Measurements from ENCODE around the gene B4GALT5.

DNA sequence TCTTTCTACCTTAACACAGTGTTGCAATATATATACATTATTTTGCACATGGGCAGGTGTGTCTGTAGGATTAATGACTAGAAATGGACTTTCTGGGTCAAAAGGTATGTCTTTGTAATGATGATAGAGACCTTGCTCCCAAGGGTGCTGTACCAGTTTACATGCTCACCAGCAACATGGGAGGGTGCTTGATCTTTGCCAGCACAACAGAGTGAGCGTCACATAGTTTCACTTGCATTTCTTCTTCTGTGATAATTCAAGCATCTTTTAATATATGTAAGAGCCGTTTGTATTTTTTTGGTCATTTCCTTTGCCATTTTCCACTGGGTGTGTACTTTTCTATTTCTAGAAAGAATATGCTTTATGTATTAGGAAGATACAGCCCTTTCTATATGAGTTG, 23.6 kb upstream of the B4GALT5 start:
- no peak for TF ChIP-seq CTCF (IDR thresholded peaks at IDR 0.05)
- TF ChIP-seq RFX5 (IDR thresholded peaks at IDR 0.05; ENCODE audit: low read length), result no peak
- no peak for TF ChIP-seq EZH2phosphoT487 (IDR thresholded peaks at IDR 0.05; ENCODE audit: borderline replicate concordance, low read depth)
- no peak for TF ChIP-seq POLR2AphosphoS5 (IDR thresholded peaks at IDR 0.05; ENCODE audit: low read depth, low read length)
- no peak for TF ChIP-seq JUND (IDR thresholded peaks at IDR 0.05)
- TF ChIP-seq SMC3 (IDR thresholded peaks at IDR 0.05; ENCODE audit: low read depth, low read length), result no peak
- TF ChIP-seq, protein P1, sequence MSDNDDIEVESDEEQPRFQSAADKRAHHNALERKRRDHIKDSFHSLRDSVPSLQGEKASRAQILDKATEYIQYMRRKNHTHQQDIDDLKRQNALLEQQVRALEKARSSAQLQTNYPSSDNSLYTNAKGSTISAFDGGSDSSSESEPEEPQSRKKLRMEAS (IDR thresholded peaks at IDR 0.05; ENCODE audit: low read depth), result no peak

Measured in SK-N-SH (cell line).